ENCODE results near the gene TGFBI.

The TGFBI gene

GRCh38 chr5:135997673-135998335 lies 31.0 kb upstream of the TGFBI start:
- Mint-ChIP-seq H3K27me3 (peaks cover 2% of the 10 kb centered on the region), H3K9me3 (no peaks in the 10 kb centered on the region), H3K27ac (no peak overlapping the region), H3K36me3 (no peaks in the 10 kb centered on the region), H3K4me3 (no peak overlapping the region), H3K4me1 (no peaks in the 10 kb centered on the region)

GRCh38 chr5:135998889-135999288 lies 29.9 kb upstream of the TGFBI start:
- Mint-ChIP-seq H3K4me1 (no peaks in the 10 kb centered on the region), H3K9me3 (no peaks in the 10 kb centered on the region), H3K27ac (no peak overlapping the region), H3K27me3 (peaks cover 2% of the 10 kb centered on the region), H3K4me3 (no peak overlapping the region), H3K36me3 (no peaks in the 10 kb centered on the region)

- H3K27ac Mint-ChIP-seq = no peak overlapping the region
- H3K27me3 Mint-ChIP-seq = peaks cover 2% of the 10 kb centered on the region
- no peaks in the 10 kb centered on the region for H3K36me3 Mint-ChIP-seq
- H3K9me3 Mint-ChIP-seq = no peaks in the 10 kb centered on the region
- no peaks in the 10 kb centered on the region for H3K4me1 Mint-ChIP-seq
- H3K4me3 Mint-ChIP-seq = no peak overlapping the region
Measured at GRCh38 chr5:135999406-136000139, 29.2 kb upstream of the TGFBI start.

- no peaks in the 10 kb centered on the region for H3K36me3 Mint-ChIP-seq
- no peaks in the 10 kb centered on the region for H3K4me1 Mint-ChIP-seq
- H3K27ac Mint-ChIP-seq = no peak overlapping the region
- H3K27me3 Mint-ChIP-seq = peaks cover 2% of the 10 kb centered on the region
- H3K9me3 Mint-ChIP-seq = no peaks in the 10 kb centered on the region
- H3K4me3 Mint-ChIP-seq = no peak overlapping the region
Measured at GRCh38 chr5:136000147-136000546, 28.6 kb upstream of the TGFBI start.

GRCh38 chr5:136000932-136001331 lies 27.9 kb upstream of the TGFBI start:
- no peaks in the 10 kb centered on the region for H3K9me3 Mint-ChIP-seq
- H3K36me3 Mint-ChIP-seq = no peaks in the 10 kb centered on the region
- H3K4me1 Mint-ChIP-seq = no peaks in the 10 kb centered on the region
- no peak overlapping the region for H3K27ac Mint-ChIP-seq
- no peak overlapping the region for H3K4me3 Mint-ChIP-seq
- peaks cover 2% of the 10 kb centered on the region for H3K27me3 Mint-ChIP-seq

- H3K36me3 Mint-ChIP-seq = no peaks in the 10 kb centered on the region
- H3K27ac Mint-ChIP-seq = no peak overlapping the region
- H3K4me1 Mint-ChIP-seq = no peaks in the 10 kb centered on the region
- H3K9me3 Mint-ChIP-seq = no peaks in the 10 kb centered on the region
- H3K4me3 Mint-ChIP-seq = no peak overlapping the region
- H3K27me3 Mint-ChIP-seq = peaks cover 5% of the 10 kb centered on the region
Measured at GRCh38 chr5:136001466-136001981, 27.3 kb upstream of the TGFBI start.

- H3K4me3 Mint-ChIP-seq = no peak overlapping the region
- H3K27me3 Mint-ChIP-seq = peaks cover 6% of the 10 kb centered on the region
- no peaks in the 10 kb centered on the region for H3K9me3 Mint-ChIP-seq
- H3K4me1 Mint-ChIP-seq = no peaks in the 10 kb centered on the region
- no peaks in the 10 kb centered on the region for H3K36me3 Mint-ChIP-seq
- no peak overlapping the region for H3K27ac Mint-ChIP-seq
Measured at GRCh38 chr5:136004436-136004835, 24.4 kb upstream of the TGFBI start.

GRCh38 chr5:136005476-136005875 lies 23.3 kb upstream of the TGFBI start:
- Mint-ChIP-seq H3K9me3 (no peaks in the 10 kb centered on the region), H3K27ac (no peak overlapping the region), H3K4me1 (no peaks in the 10 kb centered on the region), H3K36me3 (no peaks in the 10 kb centered on the region), H3K4me3 (no peak overlapping the region), H3K27me3 (peaks cover 6% of the 10 kb centered on the region)

GRCh38 chr5:136006164-136006563 lies 22.6 kb upstream of the TGFBI start:
- H3K9me3 Mint-ChIP-seq = no peaks in the 10 kb centered on the region
- H3K27ac Mint-ChIP-seq = no peak overlapping the region

GRCh38 chr5:136006761-136007251 lies 22.0 kb upstream of the TGFBI start:
- Mint-ChIP-seq H3K9me3 (no peaks in the 10 kb centered on the region), H3K27ac (no peak overlapping the region), H3K4me3 (no peak overlapping the region), H3K27me3 (peaks cover 8% of the 10 kb centered on the region), H3K36me3 (no peaks in the 10 kb centered on the region), H3K4me1 (no peaks in the 10 kb centered on the region)

More at GRCh38 chr5:136006164-136006563, 22.6 kb upstream of the TGFBI start:
- Mint-ChIP-seq H3K27me3 (peaks cover 8% of the 10 kb centered on the region), H3K4me3 (no peak overlapping the region), H3K4me1 (no peaks in the 10 kb centered on the region), H3K36me3 (no peaks in the 10 kb centered on the region)

GRCh38 chr5:136007271-136007670 lies 21.5 kb upstream of the TGFBI start:
- Mint-ChIP-seq H3K9me3 (no peaks in the 10 kb centered on the region), H3K27ac (no peak overlapping the region), H3K4me1 (no peaks in the 10 kb centered on the region), H3K36me3 (no peaks in the 10 kb centered on the region), H3K27me3 (peaks cover 8% of the 10 kb centered on the region), H3K4me3 (no peak overlapping the region)

GRCh38 chr5:136011414-136012001 lies 17.3 kb upstream of the TGFBI start:
- Mint-ChIP-seq H3K27ac (no peak overlapping the region), H3K36me3 (no peaks in the 10 kb centered on the region), H3K27me3 (peaks cover 11% of the 10 kb centered on the region), H3K9me3 (no peaks in the 10 kb centered on the region), H3K4me3 (no peak overlapping the region), H3K4me1 (no peaks in the 10 kb centered on the region)

- H3K27me3 Mint-ChIP-seq = peaks cover 12% of the 10 kb centered on the region
- H3K9me3 Mint-ChIP-seq = no peaks in the 10 kb centered on the region
- no peaks in the 10 kb centered on the region for H3K4me1 Mint-ChIP-seq
- H3K36me3 Mint-ChIP-seq = no peaks in the 10 kb centered on the region
- H3K27ac Mint-ChIP-seq = no peak overlapping the region
- H3K4me3 Mint-ChIP-seq = no peak overlapping the region
Measured at GRCh38 chr5:136012041-136012804, 16.6 kb upstream of the TGFBI start.

GRCh38 chr5:136013559-136013958 lies 15.2 kb upstream of the TGFBI start:
- H3K4me1 Mint-ChIP-seq = no peaks in the 10 kb centered on the region
- no peak overlapping the region for H3K27ac Mint-ChIP-seq
- no peaks in the 10 kb centered on the region for H3K36me3 Mint-ChIP-seq
- H3K27me3 Mint-ChIP-seq = peaks cover 11% of the 10 kb centered on the region
- H3K9me3 Mint-ChIP-seq = no peaks in the 10 kb centered on the region
- H3K4me3 Mint-ChIP-seq = no peak overlapping the region

All from activated naive CD4-positive, alpha-beta T cell treated with anti-CD3 and anti-CD28 coated beads, Interleukin-2, amount 50 U/mL, for 24 hours (primary cell).